ENCODE measurements around the gene MCTP2. TPM values are rescaled to one million over a fixed set of nuclear protein-coding genes. Genes with fewer than 3 reads are reported as not detected.

Gene MCTP2
- total and polyA plus RNA-seq, 2 donors (not counting 1 experiment from before 2014, with no cell fraction given) = 38.3 to 64.8 TPM

- H3K4me1 Mint-ChIP-seq = peaks cover 87% of the 10 kb centered on the region
- POLR2A ChIA-PET = no interaction called here
- Histone ChIP-seq H3K4me3 (ENCODE audit: control extremely low read depth in 1 of 5, extremely low read depth in 1 of 5, insufficient read depth in 1 of 5, low read depth in 2 of 5, low read length in 4 of 5) (peak overlapping the region in 1 of 5 experiments; percentile 87), H3K36me3 (replicated peaks in 1 of 2; ENCODE audit: control extremely low read depth in 1 of 2, control insufficient read depth in 1 of 2, extremely low read depth in 1 of 2, insufficient read depth in 2 of 2, low read length in 1 of 2) (peaks cover 0 to 2% of the 10 kb centered on the region in 2 experiments), H3K4me2 (replicated peaks; ENCODE audit: low read depth, low read length, poor library complexity, severe bottlenecking) (peak overlapping the region; percentile 85), H3K9ac (ENCODE audit: low read length) (no peak overlapping the region), H3K27me3 (replicated peaks in 1 of 4; ENCODE audit: control extremely low read depth in 1 of 4, control insufficient read depth in 3 of 4, insufficient read depth in 4 of 4, low read length in 3 of 4) (no peaks in the 10 kb centered on the region), H3K9me3 (ENCODE audit: control extremely low read depth in 1 of 3, control insufficient read depth in 2 of 3, insufficient read depth in 1 of 3, low read length in 2 of 3) (no peaks in the 10 kb centered on the region), H3K4me1 (ENCODE audit: control insufficient read depth in 2 of 2, insufficient read depth in 2 of 2, low read length in 2 of 2) (peaks cover 70 to 78% of the 10 kb centered on the region in 2 donors), H2AFZ (ENCODE audit: insufficient read depth, low read depth, low read length, poor library complexity, severe bottlenecking) (no peak overlapping the region), H4K20me1 (ENCODE audit: control insufficient read depth, insufficient read depth, low read length, poor library complexity, severe bottlenecking) (peaks cover 16% of the 10 kb centered on the region), H3K27ac (ENCODE audit: low read length in 2 of 2) (peak overlapping the region in 1 of 2 donors; percentile 60), H3K79me2 (ENCODE audit: control insufficient read depth, insufficient read depth, low read length) (peaks cover 69% of the 10 kb centered on the region)
- no peaks in the 10 kb centered on the region for H3K9me3 Mint-ChIP-seq (ENCODE audit: insufficient read depth)
- CTCF ChIA-PET = interaction anchor here (1.2 to 2.7 kb wide), 3 partner anchors 53 to 90 kb away, joined by 3 to 13 read pairs (median 6); no protein-coding TSS in a partner anchor
- DNase-seq = no peak
- WGBS (ENCODE audit: insufficient coverage) = 29% methylated on average over 1 of the region's 3 CpGs
- ATAC-seq (ENCODE audit: low read depth) = no peak
- H3K4me3 Mint-ChIP-seq = no peak overlapping the region
- no peaks in the 10 kb centered on the region for H3K27me3 Mint-ChIP-seq
- no peak for TF ChIP-seq CTCF (IDR thresholded peaks at IDR 0.05)
- TF ChIP-seq EZH2 (IDR thresholded peaks at IDR 0.05; ENCODE audit: borderline replicate concordance, insufficient read depth, low read depth, low read length, poor library complexity, severe bottlenecking) = no peak
- intact Hi-C loops (cut with micrococcal nuclease) = loop anchor here (5.0 kb wide), 1 partner anchor 38 kb away; no protein-coding TSS in a partner anchor
- no peak overlapping the region for H3K27ac Mint-ChIP-seq
Measured at GRCh38 chr15:94234300-94234699, 2.9 kb downstream of the MCTP2 start.

GRCh38 chr15:94235041-94235440 lies 3.7 kb downstream of the MCTP2 start:
- H3K4me2 ChIP-seq (replicated peaks; ENCODE audit: low read depth, low read length, poor library complexity, severe bottlenecking) = no peak overlapping the region
- no peak overlapping the region for H2AFZ ChIP-seq (ENCODE audit: insufficient read depth, low read depth, low read length, poor library complexity, severe bottlenecking)
- no peak for DNase-seq
- ChIA-PET CTCF (interaction anchor here (1.0 to 2.7 kb wide), 4 partner anchors 28 to 89 kb away, joined by 3 to 13 read pairs (median 4); no protein-coding TSS in a partner anchor), POLR2A (no interaction called here)
- 96% methylated on average over 9 of the region's 14 CpGs for WGBS (ENCODE audit: insufficient coverage)
- H3K27ac ChIP-seq (ENCODE audit: low read length in 2 of 2) = peak overlapping the region in 1 of 2 donors; percentile 60
- Mint-ChIP-seq H3K9me3 (ENCODE audit: insufficient read depth) (no peaks in the 10 kb centered on the region), H3K27ac (peak overlapping the region; percentile 59), H3K4me1 (peaks cover 87% of the 10 kb centered on the region), H3K4me3 (peak overlapping the region; percentile 3), H3K27me3 (no peaks in the 10 kb centered on the region)
- peaks cover 70 to 78% of the 10 kb centered on the region in 2 donors for H3K4me1 ChIP-seq (ENCODE audit: control insufficient read depth in 2 of 2, insufficient read depth in 2 of 2, low read length in 2 of 2)
- H3K4me3 ChIP-seq (ENCODE audit: control extremely low read depth in 1 of 5, extremely low read depth in 1 of 5, insufficient read depth in 1 of 5, low read depth in 2 of 5, low read length in 4 of 5) = no peak overlapping the region
- ATAC-seq (ENCODE audit: low read depth) = no peak
- no peak overlapping the region for H3K9ac ChIP-seq (ENCODE audit: low read length)
- H3K79me2 ChIP-seq (ENCODE audit: control insufficient read depth, insufficient read depth, low read length) = peaks cover 76% of the 10 kb centered on the region
- H3K27me3 ChIP-seq (replicated peaks in 1 of 4; ENCODE audit: control extremely low read depth in 1 of 4, control insufficient read depth in 3 of 4, insufficient read depth in 4 of 4, low read length in 3 of 4) = no peaks in the 10 kb centered on the region
- intact Hi-C loops (cut with micrococcal nuclease) = no loop called here
- H3K9me3 ChIP-seq (ENCODE audit: control extremely low read depth in 1 of 3, control insufficient read depth in 2 of 3, insufficient read depth in 1 of 3, low read length in 2 of 3) = no peaks in the 10 kb centered on the region
- TF ChIP-seq CTCF (IDR thresholded peaks at IDR 0.05) = no peak
- TF ChIP-seq EZH2 (IDR thresholded peaks at IDR 0.05; ENCODE audit: borderline replicate concordance, insufficient read depth, low read depth, low read length, poor library complexity, severe bottlenecking) = no peak
- peaks cover 0 to 2% of the 10 kb centered on the region in 2 experiments for H3K36me3 ChIP-seq (replicated peaks in 1 of 2; ENCODE audit: control extremely low read depth in 1 of 2, control insufficient read depth in 1 of 2, extremely low read depth in 1 of 2, insufficient read depth in 2 of 2, low read length in 1 of 2)
- peaks cover 23% of the 10 kb centered on the region for H4K20me1 ChIP-seq (ENCODE audit: control insufficient read depth, insufficient read depth, low read length, poor library complexity, severe bottlenecking)
